Measurements from ENCODE around the gene ZNF775. TPM values are rescaled to one million over a fixed set of nuclear protein-coding genes. Genes with fewer than 3 reads are reported as not detected.

Gene ZNF775
- total and polyA plus RNA-seq, 2 of the 13 experiments (the other 11 are each of a cell fraction or from before 2014, with no cell fraction given) = 3.1 to 3.2 TPM

DNA sequence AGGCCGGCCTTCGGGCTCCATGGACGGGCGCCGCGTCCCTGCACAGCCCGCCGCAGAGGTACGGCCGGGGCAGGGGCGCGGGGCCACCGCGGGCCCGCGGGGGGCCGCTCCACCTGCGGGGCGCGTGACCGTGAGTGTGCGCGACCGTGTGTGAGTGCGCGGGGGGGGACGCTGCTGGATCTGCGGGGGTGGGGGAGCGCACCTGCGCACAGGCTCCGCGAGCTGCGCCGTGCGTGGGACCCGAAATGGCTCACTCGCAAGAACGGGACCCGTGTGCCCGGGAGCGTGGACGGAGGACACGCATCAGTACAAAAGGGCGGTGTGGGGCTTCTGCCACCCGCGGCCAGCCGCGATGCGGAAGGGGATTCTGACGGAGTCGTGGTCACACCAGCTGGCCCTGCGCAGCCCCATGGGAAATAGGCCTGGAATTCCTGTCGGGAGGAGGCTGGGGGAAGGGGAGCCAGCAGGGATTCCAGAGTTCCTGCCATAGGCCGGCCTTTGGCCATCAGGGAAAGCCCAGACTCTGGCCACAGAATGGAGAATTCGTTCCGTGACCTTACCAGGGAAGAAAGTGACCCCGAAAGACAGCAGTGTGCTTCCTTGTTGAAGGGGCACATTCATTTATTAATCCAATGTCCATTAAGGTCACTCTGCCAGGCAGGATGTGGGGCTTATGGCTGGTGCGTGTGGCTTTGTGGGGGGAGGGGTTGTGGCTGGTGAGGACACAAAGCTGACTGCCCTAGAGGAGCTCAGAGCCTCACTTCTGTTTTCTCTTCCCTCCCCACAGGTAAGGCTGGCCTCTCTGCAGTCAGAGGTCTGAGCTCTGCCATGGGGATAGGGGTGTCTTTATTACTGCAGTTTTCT is 10.0 kb upstream of the ZNF775 start (continued):
- TF ChIP-seq, protein P1, sequence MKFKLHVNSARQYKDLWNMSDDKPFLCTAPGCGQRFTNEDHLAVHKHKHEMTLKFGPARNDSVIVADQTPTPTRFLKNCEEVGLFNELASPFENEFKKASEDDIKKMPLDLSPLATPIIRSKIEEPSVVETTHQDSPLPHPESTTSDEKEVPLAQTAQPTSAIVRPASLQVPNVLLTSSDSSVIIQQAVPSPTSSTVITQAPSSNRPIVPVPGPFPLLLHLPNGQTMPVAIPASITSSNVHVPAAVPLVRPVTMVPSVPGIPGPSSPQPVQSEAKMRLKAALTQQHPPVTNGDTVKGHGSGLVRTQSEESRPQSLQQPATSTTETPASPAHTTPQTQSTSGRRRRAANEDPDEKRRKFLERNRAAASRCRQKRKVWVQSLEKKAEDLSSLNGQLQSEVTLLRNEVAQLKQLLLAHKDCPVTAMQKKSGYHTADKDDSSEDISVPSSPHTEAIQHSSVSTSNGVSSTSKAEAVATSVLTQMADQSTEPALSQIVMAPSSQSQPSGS (CRISPR knock-in tag; IDR thresholded peaks at IDR 0.05) = no peak
- TF ChIP-seq KDM4B (CRISPR knock-in tag; IDR thresholded peaks at IDR 0.05) (no peak), SMARCE1 (IDR thresholded peaks at IDR 0.05; ENCODE audit: borderline replicate concordance) (no peak), TBX3 (IDR thresholded peaks at IDR 0.05; ENCODE audit: borderline replicate concordance) (no peak), DR1 (CRISPR knock-in tag; IDR thresholded peaks at IDR 0.05) (0 out of 2 replicates have a peak, but pooled peaks have one; percentile 16), ZNF841 (CRISPR knock-in tag; IDR thresholded peaks at IDR 0.05; ENCODE audit: borderline replicate concordance) (no peak), ZNF780A (CRISPR knock-in tag; IDR thresholded peaks at IDR 0.05) (no peak), SP140L (CRISPR knock-in tag; IDR thresholded peaks at IDR 0.05; ENCODE audit: borderline replicate concordance) (no peak), ZNF350 (CRISPR knock-in tag; IDR thresholded peaks at IDR 0.05; ENCODE audit: borderline replicate concordance, low read depth) (peak; percentile 23; the same call in 1 of the 2 replicates), ZFP36L1 (CRISPR knock-in tag; IDR thresholded peaks at IDR 0.05) (no peak), NFYC (CRISPR knock-in tag; IDR thresholded peaks at IDR 0.05) (no peak), XBP1 (CRISPR knock-in tag; IDR thresholded peaks at IDR 0.05) (no peak), ZNF713 (CRISPR knock-in tag; IDR thresholded peaks at IDR 0.05) (no peak), ZNF607 (CRISPR knock-in tag; IDR thresholded peaks at IDR 0.05; ENCODE audit: borderline replicate concordance) (no peak; the same call in 1 of the 2 replicates), BATF2 (CRISPR knock-in tag; IDR thresholded peaks at IDR 0.05) (no peak), IRF9 (CRISPR knock-in tag; IDR thresholded peaks at IDR 0.05; ENCODE audit: borderline replicate concordance) (peak; percentile 55; the same call in 1 of the 2 replicates), ZBTB44 (CRISPR knock-in tag; IDR thresholded peaks at IDR 0.05) (no peak), BRD4 (CRISPR knock-in tag; IDR thresholded peaks at IDR 0.05) (peak; percentile 2; the same call in 1 of the 2 replicates), ZNF513 (CRISPR knock-in tag; conservative IDR thresholded peaks at IDR 0.05) (no peak), ATF7-NPFF (CRISPR knock-in tag; IDR thresholded peaks at IDR 0.05; ENCODE audit: low read depth) (no peak; the same call in 1 of the 2 replicates), ZBTB20 (CRISPR knock-in tag; IDR thresholded peaks at IDR 0.05; ENCODE audit: borderline replicate concordance, low read depth) (peak; percentile 37; the same call in 1 of the 2 replicates), ASH2L (IDR thresholded peaks at IDR 0.05; ENCODE audit: insufficient read length, low read depth, low read length) (peak; percentile 22), ZNF264 (CRISPR knock-in tag; IDR thresholded peaks at IDR 0.05) (no peak; the same call in 1 of the 2 replicates), ZNF7 (CRISPR knock-in tag; IDR thresholded peaks at IDR 0.05) (no peak)
